Activated CD8-positive, alpha-beta memory T cell treated with anti-CD3 and anti-CD28 coated beads, Interleukin-2, amount 50 U/mL, for 1 hour (primary cell): Measurements from ENCODE around the gene NCK2.

ENCODE experiments used
- DNase-seq: peaks from one replicate; pipeline ENCODE4 v3.0.0-alpha.2; 2020; ENCODE audit errors: extremely low read depth

Gene NCK2

DNA sequence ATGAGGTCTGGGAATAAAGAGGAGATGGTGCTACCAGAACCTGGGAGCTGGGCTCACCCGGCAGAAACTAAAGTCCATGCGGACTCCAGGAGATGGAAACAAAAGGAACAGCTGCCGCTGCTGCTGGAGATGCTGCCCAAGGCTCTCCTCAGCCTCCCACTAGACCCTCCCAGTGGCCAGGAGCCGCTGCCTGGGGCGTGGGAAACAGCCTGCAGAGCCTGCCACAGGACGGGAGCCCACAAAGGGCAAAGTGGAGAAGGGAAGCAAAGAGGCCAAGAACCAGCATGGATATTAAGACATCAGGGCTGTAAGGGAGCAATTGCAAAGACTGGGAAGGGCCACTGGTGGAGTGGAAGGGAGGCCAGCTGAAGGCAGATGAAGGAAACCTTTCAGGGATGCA lies 179.6 kb downstream of the NCK2 start:
- no peak for DNase-seq

DNA sequence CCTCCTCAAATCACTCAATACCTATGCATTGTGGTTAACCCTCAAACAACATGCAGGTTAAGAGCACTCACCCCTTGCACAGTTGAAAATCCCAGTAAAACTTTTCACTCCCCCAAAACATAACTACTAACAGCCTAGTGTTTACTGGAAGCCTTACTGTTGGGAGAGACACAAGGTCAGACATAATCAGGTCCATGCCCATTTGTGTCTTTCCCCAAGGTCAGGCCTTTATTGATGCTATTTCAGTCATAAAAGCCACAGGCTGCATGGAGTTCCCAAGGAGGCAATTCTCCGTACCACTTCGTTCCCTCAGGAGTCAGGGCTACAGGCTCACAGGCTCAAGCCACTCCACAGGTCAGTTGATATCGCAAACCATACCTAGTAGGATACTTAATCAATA lies 180.2 kb downstream of the NCK2 start:
- no peak for DNase-seq

DNA sequence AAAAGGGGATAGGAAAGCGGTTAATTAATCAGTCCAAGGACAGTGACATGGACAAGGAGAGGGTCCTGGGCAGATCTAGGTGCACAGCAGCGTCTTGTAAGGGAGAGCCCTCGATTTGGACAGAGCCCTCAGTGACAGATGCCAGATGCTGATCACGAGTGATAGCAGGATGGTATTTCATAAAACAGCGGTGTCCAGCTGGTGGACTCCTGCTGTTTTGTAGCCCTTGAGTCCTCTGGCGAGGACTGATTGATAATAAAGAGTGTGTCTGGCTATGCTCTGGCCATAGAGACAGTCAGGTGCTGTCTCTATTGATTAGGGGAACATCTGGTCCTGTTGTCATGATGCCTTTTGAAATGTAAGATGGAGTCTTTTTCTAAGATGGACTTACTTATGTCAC lies 180.7 kb downstream of the NCK2 start:
- DNase-seq, result no peak

- no peak for DNase-seq
Measured at GRCh38 chr2:105926960-105927678, 182.4 kb downstream of the NCK2 start.

DNA sequence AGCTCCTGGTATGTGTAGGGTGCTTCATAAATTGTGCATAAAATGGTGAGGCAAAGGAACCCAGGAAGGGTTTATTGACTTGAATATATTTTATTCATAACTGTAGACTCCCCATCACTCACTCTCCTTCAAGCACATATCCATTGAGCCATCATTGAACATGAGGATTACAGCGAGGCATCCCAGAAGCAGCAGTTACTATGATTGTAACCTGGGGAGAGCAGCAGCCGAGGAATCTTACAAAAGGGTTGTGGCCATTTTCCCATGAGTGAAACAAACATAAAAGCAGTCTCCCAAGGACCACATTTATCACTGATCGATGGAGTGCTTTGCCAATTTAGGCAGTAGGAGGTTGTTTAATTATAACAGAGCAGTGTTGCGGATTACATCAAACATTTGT lies 183.4 kb downstream of the NCK2 start:
- no peak for DNase-seq

DNA sequence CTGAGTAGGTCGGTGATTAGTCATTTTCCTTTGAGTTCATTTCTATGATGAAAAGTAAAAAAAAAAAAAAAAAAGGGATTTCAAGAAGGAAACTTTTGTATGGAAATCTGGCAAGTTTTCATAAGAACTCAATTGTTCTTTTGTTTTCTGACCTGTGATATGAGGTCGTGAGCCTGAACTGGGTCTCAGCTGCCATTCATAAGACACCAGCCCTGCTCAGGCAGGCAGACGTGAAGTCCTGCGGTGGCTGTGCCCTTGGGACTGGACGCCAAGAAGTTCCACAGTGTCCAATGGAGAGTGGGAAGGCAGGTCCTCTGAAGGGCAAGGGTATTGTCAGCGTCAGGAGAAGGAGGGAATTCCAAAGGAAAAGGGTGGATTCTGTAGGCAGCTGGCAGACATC lies 183.9 kb downstream of the NCK2 start:
- DNase-seq, result no peak

- no peak for DNase-seq
Measured at GRCh38 chr2:105929516-105929915, 184.8 kb downstream of the NCK2 start.

- DNase-seq, result no peak
Measured at GRCh38 chr2:105932582-105932981, 187.9 kb downstream of the NCK2 start.

DNA sequence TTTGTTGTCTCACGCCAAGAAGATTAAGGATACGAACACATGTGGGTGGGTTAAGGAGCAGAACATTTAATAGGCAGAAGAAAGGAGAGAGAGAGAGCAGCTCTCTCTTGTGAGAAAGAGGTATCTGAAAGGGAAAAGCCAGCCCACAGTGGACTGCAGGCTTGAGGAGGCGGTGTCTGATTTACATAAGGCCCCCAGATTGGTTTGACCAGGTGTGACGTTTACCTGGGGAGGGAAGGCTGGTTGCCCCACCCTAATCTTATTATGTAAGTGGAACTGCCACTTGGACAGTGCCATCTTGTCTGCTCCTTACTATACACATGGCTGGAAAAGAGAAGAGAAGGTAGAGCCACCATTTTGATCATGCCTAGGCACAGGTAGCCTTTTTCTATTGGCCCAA lies 189.2 kb downstream of the NCK2 start:
- no peak for DNase-seq

- no peak for DNase-seq
Measured at GRCh38 chr2:105934467-105934866, 189.8 kb downstream of the NCK2 start.

DNA sequence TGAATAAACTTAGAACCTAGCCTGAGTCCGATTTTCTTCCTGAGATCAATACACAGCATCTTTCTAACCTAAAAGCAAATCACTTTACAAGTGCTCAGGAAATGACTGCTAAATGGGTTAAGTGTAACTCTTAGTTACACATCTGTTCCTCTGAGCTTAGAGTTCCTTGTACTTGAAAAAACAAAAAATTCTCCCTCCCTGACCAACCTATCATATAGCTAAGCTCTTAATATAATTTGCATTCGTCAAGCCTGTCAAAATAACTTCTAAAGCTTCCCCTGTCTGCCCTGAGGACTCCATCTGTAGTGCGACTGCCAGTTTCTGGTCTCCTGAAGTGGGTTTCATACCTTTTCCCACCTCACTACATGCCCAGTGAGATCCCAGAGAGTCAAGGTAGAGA lies 190.4 kb downstream of the NCK2 start:
- DNase-seq, result no peak

- no peak for DNase-seq
Measured at GRCh38 chr2:105936954-105937353, 192.2 kb downstream of the NCK2 start.

DNA sequence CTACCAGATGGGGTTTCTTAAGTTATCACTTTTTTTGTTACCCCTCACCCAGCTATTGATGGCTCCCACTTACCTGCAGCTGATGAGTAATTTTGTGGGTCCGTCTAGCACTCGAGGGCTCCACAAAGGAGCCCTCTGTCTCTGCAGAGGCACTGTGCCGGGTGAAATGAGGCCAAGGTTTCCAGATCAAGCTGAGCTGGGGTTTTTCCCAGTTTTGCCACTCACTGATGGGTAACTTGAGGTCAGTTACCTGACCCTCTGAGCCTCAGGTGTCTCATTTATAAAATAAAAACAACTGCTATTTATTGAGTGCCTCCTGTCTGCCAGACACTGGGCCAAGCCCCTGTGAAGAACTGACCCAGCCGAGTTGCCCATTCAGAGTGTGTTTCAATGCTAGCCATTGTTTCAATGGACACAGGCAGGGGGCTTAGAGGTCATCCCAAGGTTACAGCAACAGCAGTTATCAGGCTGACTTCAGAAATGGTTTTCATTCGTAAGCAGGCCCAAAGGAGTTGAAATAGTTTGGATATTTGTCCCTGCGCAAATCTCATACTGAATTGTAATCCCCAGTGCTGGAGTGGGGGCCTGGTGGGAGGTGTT lies 192.9 kb downstream of the NCK2 start:
- no peak for DNase-seq
